GM12878 (cell line): ENCODE measurements around the gene TMEM150C. TPM values are rescaled to one million over a fixed set of nuclear protein-coding genes. Genes with fewer than 3 reads are reported as not detected.

Experiments
- ATAC-seq: fragments of 200-7000 bp; cut with Tn5 transposase; 3 replicates; pipeline ENCODE4 v1.9.1; 2020; ENCODE audit warnings: mild to moderate bottlenecking, moderate library complexity
- BruUV-seq: library from RNA; stranded (reverse); fragments of 400-500 nt; replicated peaks from 2 replicates; lab custom pipeline; 2021; lab: Mats Ljungman, UMichigan
- CTCF ChIA-PET: fragments of 300-600 bp; sonication (Branson Sonifier 250); formaldehyde crosslinking; extraction: SDS; loops from one replicate; lab custom pipeline; 2021; ENCODE audit warnings: inconsistent platforms; lab: Yijun Ruan, JAX
- POLR2A ChIA-PET: fragments of 350-600 bp; formaldehyde crosslinking; extraction: SDS; loops from one replicate; lab custom pipeline; 2021; ENCODE audit warnings: inconsistent platforms; lab: Charles Lee
- RAD21 ChIA-PET: fragments of 300-600 bp; sonication (Branson Sonifier 250); formaldehyde crosslinking; loops from one replicate; lab custom pipeline; 2023; ENCODE audit warnings: antibody characterized with exemption; ENCODE audit not compliant: unreplicated experiment; lab: Charles Lee
- SMC1A ChIA-PET: fragments of 300-600 bp; sonication (Branson Sonifier 250); formaldehyde crosslinking; loops from one replicate; lab custom pipeline; 2023; ENCODE audit not compliant: unreplicated experiment, uncharacterized antibody; lab: Charles Lee
- DNase-seq: peaks from one replicate; pipeline ENCODE4 v3.0.0-alpha.2; 2011; ENCODE audit warnings: low read depth, low spot score
- FAIRE-seq: peaks from 3 replicates; lab custom pipeline; 2011; peaks lifted over from hg19 to GRCh38; lab: Jason Lieb, UNC
- H2AFZ ChIP-seq: 2 replicates; pipeline ENCODE4 v1.6.0; 2011; ENCODE audit warnings: low read depth, low read length, control low read depth; ENCODE audit not compliant: control insufficient read depth
- H3K27ac ChIP-seq: 2 replicates; pipeline ENCODE4 v1.5.1; 2011; ENCODE audit warnings: control low read depth; ENCODE audit not compliant: control insufficient read depth, insufficient read depth
- H3K27me3 ChIP-seq, 2 experiments: replicated peaks in 1 of 2; 2 replicates each; pipeline versions ENCODE4 v1.6.0 to v1.6.1; 2011; ENCODE audit warnings: low read length in 1 of 2; ENCODE audit not compliant: control insufficient read depth in 2 of 2, insufficient read depth in 2 of 2
- H3K36me3 ChIP-seq, 2 experiments: 2 replicates each; pipeline ENCODE4 v1.5.1; 2011; ENCODE audit warnings: low read length in 1 of 2; ENCODE audit not compliant: control insufficient read depth in 2 of 2, insufficient read depth in 2 of 2
- H3K4me1 ChIP-seq: 2 replicates; pipeline ENCODE4 v1.6.1; 2011; ENCODE audit warnings: mild to moderate bottlenecking, low read length, moderate library complexity, mixed read lengths; ENCODE audit not compliant: control insufficient read depth, insufficient read depth
- H3K4me2 ChIP-seq: 2 replicates; pipeline ENCODE4 v1.6.0; 2011; ENCODE audit warnings: control low read depth; ENCODE audit not compliant: control insufficient read depth, insufficient read depth
- H3K4me3 ChIP-seq: fragments of 200-600 bp; sonication (generic); 2 replicates; pipeline ENCODE4 v1.5.1; 2016
- H3K79me2 ChIP-seq: 2 replicates; pipeline ENCODE4 v1.6.0; 2011; ENCODE audit warnings: low read length; ENCODE audit not compliant: control insufficient read depth, insufficient read depth
- H3K9ac ChIP-seq: 2 replicates; pipeline ENCODE4 v1.8.0; 2011; ENCODE audit warnings: low read length, control low read depth, mixed read lengths; ENCODE audit not compliant: control insufficient read depth, insufficient read depth
- H3K9me3 ChIP-seq: replicated peaks from 3 replicates; pipeline ENCODE4 v1.5.1; 2011; ENCODE audit warnings: mild to moderate bottlenecking, low read length; ENCODE audit not compliant: control insufficient read depth, insufficient read depth
- H4K20me1 ChIP-seq: 2 replicates; pipeline ENCODE4 v1.6.0; 2011; ENCODE audit not compliant: control insufficient read depth, insufficient read depth
- E4F1 ChIP-seq: fragments of 450-650 bp; IDR thresholded peaks from 2 replicates; pipeline ENCODE4 v1.6.1; 2018; ENCODE audit warnings: borderline replicate concordance, mild to moderate bottlenecking; ENCODE audit not compliant: partially characterized antibody
- EZH2 ChIP-seq: IDR thresholded peaks from 2 replicates; pipeline ENCODE4 v1.6.1; 2012; ENCODE audit warnings: low read depth, mild to moderate bottlenecking, control low read depth, inconsistent platforms, low read length, borderline replicate concordance; ENCODE audit not compliant: control insufficient read depth
- IRF4 ChIP-seq: IDR thresholded peaks from 2 replicates; pipeline ENCODE4 v1.6.1; 2011; ENCODE audit warnings: low read depth, low read length
- MYB ChIP-seq: fragments of 150-350 bp; IDR thresholded peaks from 2 replicates; pipeline ENCODE4 v1.6.1; 2014; ENCODE audit warnings: mild to moderate bottlenecking, low read depth, low read length, borderline replicate concordance
- NFIC ChIP-seq: IDR thresholded peaks from 2 replicates; pipeline ENCODE4 v1.6.1; 2012; ENCODE audit warnings: low read depth, mild to moderate bottlenecking, inconsistent platforms, low read length, moderate library complexity
- NFXL1 ChIP-seq: fragments of 450-650 bp; IDR thresholded peaks from 2 replicates; pipeline ENCODE4 v1.6.1; 2017; ENCODE audit warnings: antibody characterized with exemption, mild to moderate bottlenecking, borderline replicate concordance
- RCOR1 ChIP-seq: conservative IDR thresholded peaks from 2 replicates; pipeline ENCODE4 v1.6.1; 2012; ENCODE audit warnings: low read depth, low read length, improper control_type of control experiment
- WGBS: methylation state at CpG from one replicate; pipeline ENCODE4 v1.1.6; 2016; ENCODE audit warnings: low lambda C conversion rate; ENCODE audit not compliant: insufficient replicate concordance, insufficient coverage; ENCODE audit errors: missing lambda C conversion rate; 5-methylcytosine and 5-hydroxymethylcytosine counted together
- in situ Hi-C: fragments of 300-500 bp; cut with MboI; formaldehyde crosslinking; loops from 9 replicates; pipeline ENCODE4 v1.14.3; 2018; ENCODE audit warnings: mixed read lengths
- intact Hi-C: fragments of 100-400 bp; cut with micrococcal nuclease; formaldehyde crosslinking; loops from one replicate; pipeline ENCODE4 v1.14.2; 2022; ENCODE audit not compliant: unreplicated experiment
- polyA plus RNA-seq, 11 experiments: library from polyadenylated mRNA; depleted of rRNA in 4 of 11; unstranded in 6 of 11; stranded (reverse) in 5 of 11; fragments of >200 nt; fragmentation: Nextera tagmentation in 4 of 11; fragmentation: Illumina TruSeq in 1 of 11; extraction: Ambion mirVana in 4 of 11; extraction: Trizol in 1 of 11; gene quantifications; 1 replicate in 1 of 11; 2 replicates in 10 of 11; pipeline versions ENCODE4 v1.2.1 to v1.2.3, GENCODE V29; 2011 to 2016; ENCODE audit warnings: inconsistent platforms in 2 of 11, missing spikeins in 2 of 11, low read depth in 1 of 11
- total RNA-seq, 4 experiments: library from RNA; depleted of rRNA in 3 of 4; stranded (reverse); fragments of >200 nt in 3 of 4; fragmentation: Illumina TruSeq in 1 of 4; extraction: Trizol in 1 of 4; gene quantifications; 2 replicates each; pipeline versions ENCODE4 v1.2.1 to v1.2.3, GENCODE V29; 2013 to 2021

TMEM150C gene
- total and polyA plus RNA-seq, 10 of the 15 experiments (the other 5 are each of a cell fraction or from before 2014, with no cell fraction given): 0.04 to 0.78 (median 0.13) TPM; not detected in 2

GRCh38 chr4:82489076-82489475 is 72.7 kb downstream of the TMEM150C start:
- intact Hi-C loops: no loop called here
- RAD21 ChIA-PET: no interaction called here
- TF ChIP-seq MYB (no peak), NFXL1 (no peak), RCOR1 (no peak), E4F1 (no peak), IRF4 (no peak), EZH2 (no peak), NFIC (no peak)

More at GRCh38 chr4:82489076-82489475, 72.7 kb downstream of the TMEM150C start:
- WGBS: 100% methylated on average over 1 of the region's 1 CpG
- H3K27me3 ChIP-seq: no peaks in the 10 kb centered on the region; a peak in 2 of 4 replicates
- ChIA-PET CTCF (no interaction called here), POLR2A (interaction anchor here (0.6 kb wide), 3 partner anchors 253 to 659 kb away, joined by 4 to 7 read pairs (median 4); no protein-coding TSS in a partner anchor), SMC1A (no interaction called here)
- in situ Hi-C loops: no loop called here
- H3K9ac ChIP-seq: no peak overlapping the region
- H2AFZ ChIP-seq: no peak overlapping the region
- DNase-seq (no peak), FAIRE-seq (no peak), ATAC-seq (no peak)
- H3K9me3 ChIP-seq: no peaks in the 10 kb centered on the region
- H3K79me2 ChIP-seq: no peaks in the 10 kb centered on the region
- H3K27ac ChIP-seq: no peak overlapping the region
- H3K4me2 ChIP-seq: no peak overlapping the region
- H3K4me3 ChIP-seq: no peak overlapping the region
- BruUV-seq: no TSS peak
- no peaks in the 10 kb centered on the region for H4K20me1 ChIP-seq
- no peaks in the 10 kb centered on the region for H3K36me3 ChIP-seq
- no peaks in the 10 kb centered on the region for H3K4me1 ChIP-seq
